Measurements from ENCODE around the gene DOK3. TPM values are rescaled to one million over a fixed set of nuclear protein-coding genes. Genes with fewer than 3 reads are reported as not detected.
"Not testable (repeated sequence)": the region's sequence is repeated elsewhere in the genome, so short reads cannot be mapped to it uniquely, and the experiment has no call there.

Gene DOK3
- polyA plus RNA-seq, 4 donors = 3.1 to 6.0 (median 4.1) TPM

- Histone ChIP-seq H3K36me3 (ENCODE audit: control insufficient read depth in 3 of 3, insufficient read depth in 2 of 3, low read depth in 1 of 3, low read length in 3 of 3) (peaks cover 0 to 82% (median 0%) of the 10 kb centered on the region in 3 donors), H3K27me3 (ENCODE audit: control insufficient read depth in 3 of 3, insufficient read depth in 3 of 3, low read length in 3 of 3) (no peaks in the 10 kb centered on the region), H3K4me3 (ENCODE audit: low read depth in 1 of 3, low read length in 3 of 3) (no peak overlapping the region), H3K4me1 (ENCODE audit: control insufficient read depth in 3 of 3, insufficient read depth in 2 of 3, low read depth in 1 of 3, low read length in 2 of 3) (no peaks in the 10 kb centered on the region), H3K9me3 (ENCODE audit: control insufficient read depth in 2 of 2, insufficient read depth in 1 of 2, low read depth in 1 of 2, low read length in 1 of 2) (no peaks in the 10 kb centered on the region), H3K27ac (ENCODE audit: low read depth in 1 of 3, low read length in 2 of 3) (no peak overlapping the region)
- DNase-seq (peak; percentile 52 to 72), FAIRE-seq (no peak)
- WGBS, 3 donors = 26 to 57% (median 48%) methylated on average over 19 to 26 of the region's 26 CpGs
Observed at GRCh38 chr5:177489119-177489716, 20.4 kb downstream of the DOK3 start.

GRCh38 chr5:177487975-177488374 lies 21.7 kb downstream of the DOK3 start:
- Histone ChIP-seq H3K27ac (ENCODE audit: low read depth in 1 of 3, low read length in 2 of 3) (no peak overlapping the region), H3K9me3 (ENCODE audit: control insufficient read depth in 2 of 2, insufficient read depth in 1 of 2, low read depth in 1 of 2, low read length in 1 of 2) (no peaks in the 10 kb centered on the region), H3K36me3 (ENCODE audit: control insufficient read depth in 3 of 3, insufficient read depth in 2 of 3, low read depth in 1 of 3, low read length in 3 of 3) (peaks cover 0 to 81% (median 0%) of the 10 kb centered on the region in 3 donors), H3K4me3 (ENCODE audit: low read depth in 1 of 3, low read length in 3 of 3) (no peak overlapping the region), H3K27me3 (ENCODE audit: control insufficient read depth in 3 of 3, insufficient read depth in 3 of 3, low read length in 3 of 3) (no peaks in the 10 kb centered on the region), H3K4me1 (ENCODE audit: control insufficient read depth in 3 of 3, insufficient read depth in 2 of 3, low read depth in 1 of 3, low read length in 2 of 3) (no peaks in the 10 kb centered on the region)
- DNase-seq (no peak), FAIRE-seq (no peak)
- WGBS, 3 donors = 90 to 96% (median 93%) methylated on average over 15 of the region's 15 CpGs

DNA sequence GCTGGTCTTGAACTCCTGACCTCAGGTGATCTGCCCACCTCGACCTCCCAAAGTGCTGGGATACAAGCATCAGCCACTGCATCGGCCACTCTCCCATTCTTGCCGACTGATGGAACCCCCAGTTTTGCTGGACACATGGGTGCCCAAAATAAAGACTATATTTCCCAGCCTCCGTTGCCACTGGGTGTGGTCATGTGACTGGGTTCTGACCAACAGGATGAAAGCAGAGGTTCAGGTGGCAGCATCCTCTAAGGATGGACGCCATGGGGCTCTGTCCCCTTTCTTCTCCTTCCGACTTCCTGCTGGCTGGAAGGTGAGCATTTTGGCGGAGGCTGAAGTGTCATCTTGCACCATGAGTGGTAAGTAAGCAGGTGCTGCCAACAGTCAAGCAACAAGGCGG lies 22.5 kb downstream of the DOK3 start:
- Histone ChIP-seq H3K27me3 (ENCODE audit: control insufficient read depth in 3 of 3, insufficient read depth in 3 of 3, low read length in 3 of 3) (no peaks in the 10 kb centered on the region), H3K9me3 (ENCODE audit: control insufficient read depth in 2 of 2, insufficient read depth in 1 of 2, low read depth in 1 of 2, low read length in 1 of 2) (no peaks in the 10 kb centered on the region), H3K27ac (ENCODE audit: low read depth in 1 of 3, low read length in 2 of 3) (no peak overlapping the region), H3K36me3 (ENCODE audit: control insufficient read depth in 3 of 3, insufficient read depth in 2 of 3, low read depth in 1 of 3, low read length in 3 of 3) (peaks cover 0 to 76% (median 0%) of the 10 kb centered on the region in 3 donors), H3K4me3 (ENCODE audit: low read depth in 1 of 3, low read length in 3 of 3) (no peak overlapping the region), H3K4me1 (ENCODE audit: control insufficient read depth in 3 of 3, insufficient read depth in 2 of 3, low read depth in 1 of 3, low read length in 2 of 3) (no peaks in the 10 kb centered on the region)
- WGBS, 3 donors = 88 to 92% (median 90%) methylated on average over 8 of the region's 8 CpGs
- no peak for FAIRE-seq
- no peak for DNase-seq

GRCh38 chr5:177486256-177486655 lies 23.4 kb downstream of the DOK3 start:
- H3K36me3 ChIP-seq (ENCODE audit: control insufficient read depth in 3 of 3, insufficient read depth in 2 of 3, low read depth in 1 of 3, low read length in 3 of 3) = peaks cover 0 to 79% (median 0%) of the 10 kb centered on the region in 3 donors
- H3K9me3 ChIP-seq (ENCODE audit: control insufficient read depth in 2 of 2, insufficient read depth in 1 of 2, low read depth in 1 of 2, low read length in 1 of 2) = no peaks in the 10 kb centered on the region
- no peak overlapping the region for H3K4me3 ChIP-seq (ENCODE audit: low read depth in 1 of 3, low read length in 3 of 3)
- DNase-seq = no peak
- no peak for FAIRE-seq
- WGBS, 3 donors = 92 to 96% (median 96%) methylated on average over 3 of the region's 3 CpGs
- H3K4me1 ChIP-seq (ENCODE audit: control insufficient read depth in 3 of 3, insufficient read depth in 2 of 3, low read depth in 1 of 3, low read length in 2 of 3) = no peaks in the 10 kb centered on the region
- no peaks in the 10 kb centered on the region for H3K27me3 ChIP-seq (ENCODE audit: control insufficient read depth in 3 of 3, insufficient read depth in 3 of 3, low read length in 3 of 3)
- H3K27ac ChIP-seq (ENCODE audit: low read depth in 1 of 3, low read length in 2 of 3) = no peak overlapping the region

GRCh38 chr5:177485753-177486152 lies 23.9 kb downstream of the DOK3 start:
- H3K4me3 ChIP-seq (ENCODE audit: low read depth in 1 of 3, low read length in 3 of 3); H3K27ac ChIP-seq (ENCODE audit: low read depth in 1 of 3, low read length in 2 of 3); H3K9me3 ChIP-seq (ENCODE audit: control insufficient read depth in 2 of 2, insufficient read depth in 1 of 2, low read depth in 1 of 2, low read length in 1 of 2); H3K4me1 ChIP-seq (ENCODE audit: control insufficient read depth in 3 of 3, insufficient read depth in 2 of 3, low read depth in 1 of 3, low read length in 2 of 3); DNase-seq; FAIRE-seq; H3K27me3 ChIP-seq (ENCODE audit: control insufficient read depth in 3 of 3, insufficient read depth in 3 of 3, low read length in 3 of 3): not testable (repeated sequence)
- peaks cover 0 to 74% (median 0%) of the 10 kb centered on the region in 3 donors for H3K36me3 ChIP-seq (ENCODE audit: control insufficient read depth in 3 of 3, insufficient read depth in 2 of 3, low read depth in 1 of 3, low read length in 3 of 3)
- WGBS, 3 donors = 95 to 98% (median 96%) methylated on average over 3 of the region's 3 CpGs

- WGBS, 3 donors = 74 to 83% (median 83%) methylated on average over 13 of the region's 13 CpGs
- Histone ChIP-seq H3K9me3 (ENCODE audit: control insufficient read depth in 2 of 2, insufficient read depth in 1 of 2, low read depth in 1 of 2, low read length in 1 of 2) (no peaks in the 10 kb centered on the region), H3K36me3 (ENCODE audit: control insufficient read depth in 3 of 3, insufficient read depth in 2 of 3, low read depth in 1 of 3, low read length in 3 of 3) (peaks cover 0 to 66% (median 0%) of the 10 kb centered on the region in 3 donors), H3K27ac (ENCODE audit: low read depth in 1 of 3, low read length in 2 of 3) (no peak overlapping the region), H3K4me3 (ENCODE audit: low read depth in 1 of 3, low read length in 3 of 3) (no peak overlapping the region), H3K4me1 (ENCODE audit: control insufficient read depth in 3 of 3, insufficient read depth in 2 of 3, low read depth in 1 of 3, low read length in 2 of 3) (no peaks in the 10 kb centered on the region), H3K27me3 (ENCODE audit: control insufficient read depth in 3 of 3, insufficient read depth in 3 of 3, low read length in 3 of 3) (no peaks in the 10 kb centered on the region)
- FAIRE-seq (no peak), DNase-seq (no peak)
Observed at GRCh38 chr5:177484902-177485549, 24.6 kb downstream of the DOK3 start.

- DNase-seq = no peak
- 86 to 89% (median 89%) methylated on average over 22 of the region's 22 CpGs for WGBS, 3 donors
- no peak overlapping the region for H3K4me3 ChIP-seq (ENCODE audit: low read depth in 1 of 3, low read length in 3 of 3)
- no peaks in the 10 kb centered on the region for H3K27me3 ChIP-seq (ENCODE audit: control insufficient read depth in 3 of 3, insufficient read depth in 3 of 3, low read length in 3 of 3)
- no peak overlapping the region for H3K27ac ChIP-seq (ENCODE audit: low read depth in 1 of 3, low read length in 2 of 3)
- no peak for FAIRE-seq
- H3K4me1 ChIP-seq (ENCODE audit: control insufficient read depth in 3 of 3, insufficient read depth in 2 of 3, low read depth in 1 of 3, low read length in 2 of 3) = no peaks in the 10 kb centered on the region
- H3K9me3 ChIP-seq (ENCODE audit: control insufficient read depth in 2 of 2, insufficient read depth in 1 of 2, low read depth in 1 of 2, low read length in 1 of 2) = no peaks in the 10 kb centered on the region
- H3K36me3 ChIP-seq (ENCODE audit: control insufficient read depth in 3 of 3, insufficient read depth in 2 of 3, low read depth in 1 of 3, low read length in 3 of 3) = peaks cover 0 to 61% (median 0%) of the 10 kb centered on the region in 3 donors
Observed at GRCh38 chr5:177483994-177484901, 25.4 kb downstream of the DOK3 start.

- Histone ChIP-seq H3K27me3 (ENCODE audit: control insufficient read depth in 3 of 3, insufficient read depth in 3 of 3, low read length in 3 of 3) (no peaks in the 10 kb centered on the region), H3K4me1 (ENCODE audit: control insufficient read depth in 3 of 3, insufficient read depth in 2 of 3, low read depth in 1 of 3, low read length in 2 of 3) (no peaks in the 10 kb centered on the region), H3K36me3 (ENCODE audit: control insufficient read depth in 3 of 3, insufficient read depth in 2 of 3, low read depth in 1 of 3, low read length in 3 of 3) (peaks cover 0 to 51% (median 0%) of the 10 kb centered on the region in 3 donors), H3K4me3 (ENCODE audit: low read depth in 1 of 3, low read length in 3 of 3) (no peak overlapping the region), H3K9me3 (ENCODE audit: control insufficient read depth in 2 of 2, insufficient read depth in 1 of 2, low read depth in 1 of 2, low read length in 1 of 2) (no peaks in the 10 kb centered on the region), H3K27ac (ENCODE audit: low read depth in 1 of 3, low read length in 2 of 3) (no peak overlapping the region)
- 92 to 96% (median 95%) methylated on average over 8 to 9 of the region's 9 CpGs for WGBS, 3 donors
- DNase-seq (no peak), FAIRE-seq (no peak)
Observed at GRCh38 chr5:177483042-177483441, 26.6 kb downstream of the DOK3 start.
